ENCODE results near the gene SMC1B.

Gene SMC1B

DNA sequence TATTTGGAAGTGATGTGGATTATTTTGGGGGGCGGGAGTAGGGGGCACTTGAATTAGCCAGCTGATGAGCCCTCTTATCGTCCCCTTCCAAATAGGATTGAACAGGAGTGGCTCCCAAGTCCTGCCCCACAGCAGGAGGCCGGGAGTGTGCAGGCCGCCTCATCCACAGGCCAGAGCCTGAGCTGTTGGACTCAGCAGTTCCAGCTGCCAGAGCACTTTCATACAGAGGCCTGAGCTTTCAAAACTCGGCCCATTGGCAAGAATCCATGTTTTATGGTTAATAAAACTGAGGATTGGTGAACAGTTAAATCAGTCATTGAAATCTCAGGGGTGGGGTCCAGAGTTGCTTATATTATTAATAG lies 94.1 kb downstream of the SMC1B start:
- peaks cover 44% of the 10 kb centered on the region for H3K4me1 Mint-ChIP-seq

DNA sequence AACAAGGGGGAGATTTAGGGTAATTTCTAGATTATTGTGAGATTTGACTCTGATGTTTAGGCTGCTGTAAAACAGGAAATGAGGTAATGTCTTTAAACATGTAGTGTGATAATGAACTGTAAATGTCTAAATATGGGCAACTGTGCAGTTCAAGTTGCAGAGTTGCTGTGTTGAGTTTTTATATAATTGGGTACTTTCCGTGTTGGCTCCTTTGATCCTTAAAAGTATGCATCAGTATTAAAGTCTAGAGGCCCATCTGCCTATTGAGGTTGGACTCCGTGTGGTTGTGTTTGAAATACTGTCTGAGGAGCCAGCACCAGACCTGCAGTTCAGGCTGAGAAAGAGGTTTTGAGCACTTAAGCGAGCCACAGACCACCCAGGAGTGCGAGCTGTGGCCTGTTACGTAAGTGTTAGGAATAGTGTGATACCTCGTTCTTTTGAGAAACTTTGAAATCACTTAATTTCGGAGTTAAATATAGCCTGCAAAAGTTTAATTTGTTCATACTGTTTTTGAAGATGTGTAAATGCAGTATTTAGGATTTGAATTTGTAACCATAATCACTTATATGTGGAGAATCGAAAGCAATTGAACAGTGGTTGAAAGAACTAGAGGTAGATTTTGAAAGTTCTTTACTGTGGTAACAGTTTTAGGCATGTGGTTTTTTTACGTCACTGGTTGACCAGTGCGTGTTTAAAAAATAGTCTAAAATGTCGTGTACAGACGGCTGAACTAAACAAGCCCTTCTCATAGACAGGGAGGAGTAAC lies 94.7 kb downstream of the SMC1B start:
- Mint-ChIP-seq H3K27ac (ENCODE audit: low read depth) (peak overlapping the region; percentile 100), H3K4me3 (peak overlapping the region; percentile 80), H3K27me3 (no peaks in the 10 kb centered on the region), H3K36me3 (ENCODE audit: insufficient read depth) (peaks cover 44% of the 10 kb centered on the region), H3K4me1 (peaks cover 47% of the 10 kb centered on the region), H3K9me3 (no peaks in the 10 kb centered on the region)
- DNase-seq (ENCODE audit: low spot score in 2 of 2) (peak; percentile 49 to 77), ATAC-seq (replicated peaks; ENCODE audit: extremely low read depth, poor library complexity, severe bottlenecking) (peak; percentile 75)

More for the DNA sequence above, 94.1 kb downstream of the SMC1B start:
- peak overlapping the region; percentile 80 for H3K4me3 Mint-ChIP-seq
- peaks cover 45% of the 10 kb centered on the region for H3K36me3 Mint-ChIP-seq (ENCODE audit: insufficient read depth)
- ATAC-seq (replicated peaks; ENCODE audit: extremely low read depth, poor library complexity, severe bottlenecking) (no peak), DNase-seq (ENCODE audit: low spot score in 2 of 2) (no peak)
- H3K27me3 Mint-ChIP-seq, result no peaks in the 10 kb centered on the region
- H3K27ac Mint-ChIP-seq (ENCODE audit: low read depth), result peak overlapping the region; percentile 100
- no peaks in the 10 kb centered on the region for H3K9me3 Mint-ChIP-seq

DNA sequence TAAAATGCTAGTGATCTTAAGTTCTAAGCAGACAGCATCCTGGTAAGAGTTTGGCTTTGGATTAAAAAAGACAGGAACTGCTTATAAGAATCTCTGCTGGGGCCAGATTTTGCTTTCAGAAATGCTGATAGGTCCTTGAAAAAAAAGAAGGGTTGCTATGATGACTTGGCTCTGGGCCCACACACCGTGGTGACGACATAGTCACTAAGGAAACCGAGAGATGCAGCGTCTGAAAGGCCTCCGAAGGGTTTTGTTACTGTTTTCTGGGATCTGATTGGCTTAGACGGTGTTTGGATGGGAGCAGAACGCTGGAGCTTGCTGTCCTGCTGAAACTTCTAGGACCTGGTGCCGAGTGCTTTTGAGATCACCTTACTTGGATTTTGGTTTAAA lies 95.2 kb downstream of the SMC1B start:
- H3K27me3 Mint-ChIP-seq, result no peaks in the 10 kb centered on the region
- peak; percentile 81 to 93 for DNase-seq (ENCODE audit: low spot score in 2 of 2)

DNA sequence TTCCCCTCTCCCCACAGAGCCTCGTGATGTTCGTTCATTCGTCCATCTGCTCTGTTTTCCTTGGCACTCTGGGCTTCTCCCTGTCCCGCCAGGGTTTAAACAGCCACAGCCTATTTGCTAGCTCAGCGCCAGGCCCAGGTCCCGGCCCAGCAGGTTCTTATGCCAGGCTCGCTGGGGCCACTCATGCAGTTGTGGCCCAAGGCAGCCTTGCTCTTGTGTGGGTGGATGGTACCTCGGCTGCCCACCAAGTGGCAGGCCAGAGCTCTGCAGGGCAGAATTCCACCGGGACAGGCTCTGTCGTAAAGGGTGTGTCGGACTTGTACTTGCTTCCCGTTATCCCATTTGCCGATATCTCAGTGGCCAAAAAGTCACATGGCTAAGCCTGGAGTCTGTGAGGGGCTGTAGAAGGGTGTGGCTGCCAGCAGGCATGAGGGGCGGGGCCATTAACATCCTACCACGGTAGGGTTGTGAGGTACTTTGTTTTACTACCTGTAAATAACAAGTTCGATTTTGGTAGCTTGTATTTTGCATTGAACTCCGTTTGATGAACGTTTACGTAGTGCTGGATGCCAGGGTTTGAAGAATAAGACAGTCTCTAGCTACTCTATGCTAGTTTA lies 95.7 kb downstream of the SMC1B start:
- ATAC-seq (replicated peaks; ENCODE audit: extremely low read depth, poor library complexity, severe bottlenecking) (no peak), DNase-seq (ENCODE audit: low spot score in 2 of 2) (peak; percentile 24 to 35)
- H3K9me3 Mint-ChIP-seq, result no peaks in the 10 kb centered on the region
- H3K4me1 Mint-ChIP-seq, result peaks cover 53% of the 10 kb centered on the region
- H3K27ac Mint-ChIP-seq (ENCODE audit: low read depth), result peak overlapping the region; percentile 100
- no peaks in the 10 kb centered on the region for H3K27me3 Mint-ChIP-seq
- peaks cover 37% of the 10 kb centered on the region for H3K36me3 Mint-ChIP-seq (ENCODE audit: insufficient read depth)
- peak overlapping the region; percentile 80 for H3K4me3 Mint-ChIP-seq

More for the DNA sequence above, 95.2 kb downstream of the SMC1B start:
- ATAC-seq (replicated peaks; ENCODE audit: extremely low read depth, poor library complexity, severe bottlenecking), result peak; percentile 70
- peaks cover 38% of the 10 kb centered on the region for H3K36me3 Mint-ChIP-seq (ENCODE audit: insufficient read depth)
- H3K27ac Mint-ChIP-seq (ENCODE audit: low read depth), result peak overlapping the region; percentile 100
- no peaks in the 10 kb centered on the region for H3K9me3 Mint-ChIP-seq
- peak overlapping the region; percentile 80 for H3K4me3 Mint-ChIP-seq
- H3K4me1 Mint-ChIP-seq, result peaks cover 48% of the 10 kb centered on the region

DNA sequence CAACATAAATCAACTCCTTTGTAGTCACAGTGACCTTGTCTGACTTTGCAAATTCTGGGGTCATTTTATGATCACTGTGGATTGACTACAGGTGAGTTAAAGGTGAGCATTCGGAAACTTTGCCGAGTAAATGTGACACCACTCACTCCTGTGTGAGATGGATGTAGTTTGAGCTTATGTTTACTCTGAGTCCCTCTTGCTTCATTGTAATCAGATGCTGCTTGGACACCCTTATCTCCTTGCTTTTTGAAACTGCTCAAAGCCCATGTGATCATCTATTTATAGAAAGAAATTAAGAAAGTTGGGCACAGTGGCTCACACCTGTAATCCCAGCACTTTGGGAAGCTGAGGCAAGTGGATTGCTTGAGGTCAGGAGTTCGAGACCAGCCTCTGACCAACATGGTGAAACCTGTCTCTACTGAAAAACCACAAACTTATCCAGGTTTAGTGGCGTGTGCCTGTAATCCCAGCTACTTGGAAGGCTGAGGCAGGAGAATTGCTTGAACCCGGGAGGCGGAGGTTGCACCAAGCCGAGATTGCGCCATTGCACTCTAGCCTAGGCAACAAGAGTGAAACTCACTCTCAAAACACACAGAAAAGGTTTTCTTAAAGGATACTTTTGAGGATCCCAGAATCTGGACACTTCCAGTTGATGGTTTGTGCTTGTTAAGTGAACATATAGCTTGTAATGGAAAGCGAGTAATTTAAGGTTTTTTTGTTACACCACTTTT lies 96.4 kb downstream of the SMC1B start:
- H3K36me3 Mint-ChIP-seq (ENCODE audit: insufficient read depth), result peaks cover 35% of the 10 kb centered on the region
- no peak overlapping the region for H3K4me3 Mint-ChIP-seq
- H3K27me3 Mint-ChIP-seq, result no peaks in the 10 kb centered on the region
- H3K4me1 Mint-ChIP-seq, result peaks cover 58% of the 10 kb centered on the region
- DNase-seq (ENCODE audit: low spot score in 2 of 2) (no peak), ATAC-seq (replicated peaks; ENCODE audit: extremely low read depth, poor library complexity, severe bottlenecking) (no peak)
- no peaks in the 10 kb centered on the region for H3K9me3 Mint-ChIP-seq
- H3K27ac Mint-ChIP-seq (ENCODE audit: low read depth), result peak overlapping the region; percentile 100

DNA sequence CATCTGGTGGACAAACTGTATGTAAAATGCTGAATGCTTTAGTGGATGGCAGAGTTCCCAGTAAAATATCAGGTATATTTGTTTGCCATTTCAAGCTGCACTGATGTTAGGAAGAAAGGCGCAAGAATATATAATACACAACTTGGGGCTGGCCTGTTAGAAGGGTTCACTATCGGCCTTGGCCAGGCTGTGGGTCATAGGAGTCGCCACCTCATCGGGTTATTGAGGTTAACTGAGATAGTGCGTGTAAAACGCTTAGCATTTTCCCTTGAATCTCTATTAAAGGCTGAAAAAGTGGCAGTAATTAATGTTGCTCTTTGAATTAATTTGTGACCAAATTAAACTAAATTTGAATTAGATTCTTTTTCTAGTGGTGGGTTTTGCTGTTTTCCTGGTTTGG lies 98.6 kb downstream of the SMC1B start:
- Mint-ChIP-seq H3K36me3 (ENCODE audit: insufficient read depth) (peaks cover 29% of the 10 kb centered on the region), H3K27me3 (no peaks in the 10 kb centered on the region), H3K9me3 (no peaks in the 10 kb centered on the region), H3K27ac (ENCODE audit: low read depth) (no peak overlapping the region), H3K4me1 (peaks cover 66% of the 10 kb centered on the region), H3K4me3 (no peak overlapping the region)
- no peak for DNase-seq (ENCODE audit: low spot score in 2 of 2)
- ATAC-seq (replicated peaks; ENCODE audit: extremely low read depth, poor library complexity, severe bottlenecking), result no peak

DNA sequence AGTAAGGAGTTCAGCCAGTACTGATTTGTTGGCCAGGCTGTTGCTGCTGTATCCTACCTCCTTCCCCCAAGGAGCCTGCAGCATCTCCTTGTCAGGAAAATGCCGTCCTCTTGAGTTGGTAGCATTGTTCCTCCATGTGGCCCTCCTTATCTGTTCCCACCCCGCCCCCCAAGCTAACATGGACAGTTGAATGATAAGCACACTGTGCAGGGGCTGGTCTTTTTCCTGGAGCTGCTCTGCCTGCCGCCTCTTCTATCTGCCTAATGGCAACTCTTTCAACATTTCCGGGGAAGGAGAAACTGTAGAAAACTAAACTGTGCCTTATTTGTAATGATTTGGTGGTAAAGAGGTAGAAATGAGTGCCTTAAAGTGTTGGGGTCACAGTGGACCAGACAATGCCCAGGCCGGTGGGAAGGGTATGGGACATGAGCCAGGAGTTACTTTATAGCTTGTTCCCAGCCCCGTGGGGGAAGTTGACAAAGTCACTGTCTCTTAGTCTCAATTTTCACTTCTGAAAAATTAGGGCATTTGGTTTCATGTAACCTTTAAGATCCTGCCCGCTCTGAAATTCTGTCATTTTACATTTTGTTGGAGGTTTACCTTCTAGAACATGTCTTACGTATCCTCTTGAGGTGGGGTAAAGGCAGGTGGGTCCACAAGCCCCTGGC lies 99.2 kb downstream of the SMC1B start:
- DNase-seq (ENCODE audit: low spot score in 2 of 2) (no peak), ATAC-seq (replicated peaks; ENCODE audit: extremely low read depth, poor library complexity, severe bottlenecking) (no peak)
- H3K4me3 Mint-ChIP-seq, result no peak overlapping the region
- no peaks in the 10 kb centered on the region for H3K27me3 Mint-ChIP-seq
- peaks cover 61% of the 10 kb centered on the region for H3K4me1 Mint-ChIP-seq
- H3K27ac Mint-ChIP-seq (ENCODE audit: low read depth), result no peak overlapping the region
- peaks cover 26% of the 10 kb centered on the region for H3K36me3 Mint-ChIP-seq (ENCODE audit: insufficient read depth)
- H3K9me3 Mint-ChIP-seq, result no peaks in the 10 kb centered on the region

DNA sequence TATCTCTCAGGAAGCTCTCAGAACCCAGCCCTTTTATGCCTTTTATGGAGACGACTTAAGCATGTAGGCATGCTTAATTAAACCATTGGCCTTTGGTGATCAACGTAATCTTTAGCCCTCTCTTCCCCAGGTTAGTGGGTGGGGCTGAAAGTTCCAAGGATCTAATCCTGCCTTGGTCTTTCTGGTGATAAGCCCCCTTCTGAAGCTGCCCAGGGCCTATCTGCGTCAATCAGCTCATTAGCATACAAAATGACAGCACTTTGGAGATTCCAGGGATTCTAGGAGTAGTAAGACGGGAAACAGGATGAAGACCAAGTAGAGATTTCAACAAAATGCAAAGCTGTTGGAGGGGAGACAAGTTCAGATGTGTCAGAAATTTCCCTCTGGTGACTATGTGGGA lies 100.5 kb downstream of the SMC1B start:
- H3K4me1 Mint-ChIP-seq, result peaks cover 56% of the 10 kb centered on the region

DNA sequence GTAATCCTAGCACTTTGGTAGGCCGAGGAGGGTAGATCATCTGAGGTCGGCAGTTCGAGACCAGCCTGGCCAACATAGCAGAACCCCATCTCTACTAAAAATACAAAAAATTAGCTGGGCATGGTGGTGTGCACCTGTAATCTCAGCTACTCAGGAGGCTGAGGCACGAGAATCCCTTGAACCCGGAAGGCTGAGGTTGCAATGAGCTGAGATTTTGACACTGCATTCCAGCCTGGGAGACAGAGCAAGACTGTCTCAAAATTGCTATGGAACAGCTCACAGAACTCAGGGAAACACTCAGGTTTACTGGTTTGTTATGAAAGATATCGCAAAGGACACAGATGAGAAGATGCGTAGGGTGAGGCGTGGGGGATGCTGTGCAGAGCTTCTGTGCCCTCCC lies 101.0 kb downstream of the SMC1B start:
- ATAC-seq (replicated peaks; ENCODE audit: extremely low read depth, poor library complexity, severe bottlenecking), result no peak
- DNase-seq (ENCODE audit: low spot score in 2 of 2), result no peak
- Mint-ChIP-seq H3K36me3 (ENCODE audit: insufficient read depth) (peaks cover 14% of the 10 kb centered on the region), H3K4me1 (peaks cover 51% of the 10 kb centered on the region), H3K27ac (ENCODE audit: low read depth) (no peak overlapping the region), H3K27me3 (no peaks in the 10 kb centered on the region), H3K9me3 (no peaks in the 10 kb centered on the region), H3K4me3 (peak overlapping the region; percentile 85)

More for the DNA sequence above, 100.5 kb downstream of the SMC1B start:
- ATAC-seq (replicated peaks; ENCODE audit: extremely low read depth, poor library complexity, severe bottlenecking) (no peak), DNase-seq (ENCODE audit: low spot score in 2 of 2) (no peak)
- no peak overlapping the region for H3K27ac Mint-ChIP-seq (ENCODE audit: low read depth)
- H3K4me3 Mint-ChIP-seq, result no peak overlapping the region
- peaks cover 18% of the 10 kb centered on the region for H3K36me3 Mint-ChIP-seq (ENCODE audit: insufficient read depth)
- no peaks in the 10 kb centered on the region for H3K9me3 Mint-ChIP-seq
- H3K27me3 Mint-ChIP-seq, result no peaks in the 10 kb centered on the region

DNA sequence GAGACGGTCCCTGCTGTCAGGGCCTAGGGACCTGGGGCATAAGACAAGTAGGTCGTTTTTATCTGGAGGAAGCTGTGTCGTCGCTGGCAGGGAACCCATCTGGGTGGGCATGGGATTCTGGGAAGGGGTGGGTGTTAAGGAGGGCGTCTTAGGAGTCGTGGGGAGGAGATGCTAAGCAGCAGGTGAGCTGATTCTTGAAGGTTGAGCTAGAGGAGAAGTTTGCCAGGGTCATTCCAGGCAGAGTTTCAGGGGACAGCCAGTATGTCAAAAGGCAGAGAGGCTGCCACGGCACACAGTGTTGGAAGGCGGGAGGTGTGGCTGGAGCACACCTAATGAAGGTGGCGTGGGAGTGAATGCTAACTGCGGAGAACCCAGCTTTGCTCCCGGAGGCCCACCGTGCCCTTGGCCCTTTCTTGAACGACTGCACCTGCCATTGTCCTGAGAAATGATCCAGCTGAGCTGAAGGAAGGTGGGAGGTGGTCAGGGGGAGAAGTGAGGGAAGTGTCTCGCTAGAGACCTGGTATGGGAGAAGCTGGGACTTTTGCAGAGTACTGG lies 102.3 kb downstream of the SMC1B start:
- Mint-ChIP-seq H3K27me3 (no peaks in the 10 kb centered on the region), H3K9me3 (no peaks in the 10 kb centered on the region), H3K27ac (ENCODE audit: low read depth) (peak overlapping the region; percentile 92), H3K36me3 (ENCODE audit: insufficient read depth) (peaks cover 13% of the 10 kb centered on the region), H3K4me3 (peak overlapping the region; percentile 85), H3K4me1 (peaks cover 50% of the 10 kb centered on the region)
- ATAC-seq (replicated peaks; ENCODE audit: extremely low read depth, poor library complexity, severe bottlenecking), result no peak
- DNase-seq (ENCODE audit: low spot score in 2 of 2), result no peak

DNA sequence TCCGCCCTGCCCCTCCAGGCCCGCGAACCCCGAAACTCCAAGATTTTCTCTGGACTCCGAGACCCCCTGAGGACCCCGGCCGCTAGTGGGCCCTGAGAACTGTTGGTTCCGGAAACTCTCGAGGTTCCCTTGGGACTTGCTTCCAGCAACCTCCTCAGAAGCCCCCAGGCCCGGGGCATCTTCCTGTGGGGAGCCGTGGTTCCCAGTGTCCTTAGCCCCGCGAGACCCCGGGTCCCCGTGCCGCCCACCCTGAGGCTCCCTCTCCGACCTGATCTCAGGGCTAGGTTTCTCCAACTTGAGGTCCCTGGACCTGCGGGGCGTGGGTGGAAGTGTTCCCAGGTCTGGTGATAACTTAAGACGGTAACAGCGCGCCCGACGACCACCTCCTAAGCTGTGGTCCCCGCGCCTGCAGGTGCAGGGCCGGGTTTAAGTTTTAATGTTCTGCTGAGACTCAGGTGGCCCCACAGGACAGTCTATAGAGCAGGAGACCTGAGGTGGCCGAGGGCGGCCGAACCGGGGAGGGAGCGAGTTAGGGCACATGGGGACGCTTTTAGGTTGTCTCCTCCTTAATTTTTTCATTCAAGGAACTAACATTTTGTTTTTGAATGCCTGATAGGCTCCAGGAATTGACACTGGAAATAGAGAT lies 102.9 kb downstream of the SMC1B start:
- H3K36me3 Mint-ChIP-seq (ENCODE audit: insufficient read depth), result peaks cover 13% of the 10 kb centered on the region
- H3K4me1 Mint-ChIP-seq, result peaks cover 48% of the 10 kb centered on the region
- no peak for DNase-seq (ENCODE audit: low spot score in 2 of 2)

More for the DNA sequence above, 102.9 kb downstream of the SMC1B start:
- H3K9me3 Mint-ChIP-seq, result no peaks in the 10 kb centered on the region
- no peak for ATAC-seq (replicated peaks; ENCODE audit: extremely low read depth, poor library complexity, severe bottlenecking)
- peak overlapping the region; percentile 92 for H3K27ac Mint-ChIP-seq (ENCODE audit: low read depth)
- H3K4me3 Mint-ChIP-seq, result peak overlapping the region; percentile 85
- H3K27me3 Mint-ChIP-seq, result no peaks in the 10 kb centered on the region

All from central memory CD8-positive, alpha-beta T cell (primary cell).